Ishikawa (cell line): ENCODE measurements around the gene RBM44.

Source experiments
- CEBPB ChIP-seq: IDR thresholded peaks from 2 replicates; pipeline ENCODE4 v1.6.1; 2012
- EGR1 ChIP-seq: IDR thresholded peaks from 2 replicates; pipeline ENCODE4 v1.6.1; 2012
- EP300 ChIP-seq: IDR thresholded peaks from 2 replicates; pipeline ENCODE4 v1.6.1; 2012; ENCODE audit warnings: borderline replicate concordance
- FOXM1 ChIP-seq: IDR thresholded peaks from 2 replicates; pipeline ENCODE4 v1.6.1; 2012; ENCODE audit warnings: low read depth, borderline replicate concordance
- NFIC ChIP-seq: IDR thresholded peaks from 2 replicates; pipeline ENCODE4 v1.6.1; 2012
- RAD21 ChIP-seq: IDR thresholded peaks from 2 replicates; pipeline ENCODE4 v1.6.1; 2012; ENCODE audit warnings: low read depth
- TAF1 ChIP-seq: IDR thresholded peaks from 2 replicates; pipeline ENCODE4 v1.6.1; 2012; ENCODE audit warnings: low read depth, mild to moderate bottlenecking
- YY1 ChIP-seq: IDR thresholded peaks from 2 replicates; pipeline ENCODE4 v1.6.1; 2012; ENCODE audit warnings: low read depth
- ZBTB7A ChIP-seq: IDR thresholded peaks from 2 replicates; pipeline ENCODE4 v1.6.1; 2012; ENCODE audit warnings: low read depth
- TF ChIP-seq, protein P1 (sequence below): IDR thresholded peaks from 2 replicates; pipeline ENCODE4 v1.6.1; 2012
- TF ChIP-seq, protein P2 (sequence below): IDR thresholded peaks from 2 replicates; pipeline ENCODE4 v1.6.1; 2012; ENCODE audit warnings: low read depth, mild to moderate bottlenecking

DNA sequence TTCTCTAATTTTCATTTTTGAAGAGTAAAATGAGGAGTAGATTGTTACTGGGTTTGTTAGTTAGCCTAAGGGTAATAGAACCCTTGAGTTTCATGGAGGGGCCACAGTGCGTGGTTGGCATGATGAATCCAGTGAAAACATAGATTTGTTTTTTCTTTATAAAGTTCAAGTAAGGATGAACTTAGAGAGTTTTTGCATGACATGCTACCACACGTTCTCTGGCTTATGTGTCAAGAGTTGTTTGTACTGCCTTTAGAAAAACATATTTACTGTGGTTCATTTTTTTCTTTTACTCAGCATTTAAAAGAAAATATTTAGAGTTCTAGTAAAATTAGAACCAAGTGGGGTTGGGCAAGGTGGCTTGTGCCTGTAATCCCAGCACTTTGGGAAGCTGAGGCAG, 21.8 kb downstream of the RBM44 start:
- TF ChIP-seq, protein P1, sequence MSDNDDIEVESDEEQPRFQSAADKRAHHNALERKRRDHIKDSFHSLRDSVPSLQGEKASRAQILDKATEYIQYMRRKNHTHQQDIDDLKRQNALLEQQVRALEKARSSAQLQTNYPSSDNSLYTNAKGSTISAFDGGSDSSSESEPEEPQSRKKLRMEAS = no peak
- TF ChIP-seq EGR1 (no peak), FOXM1 (no peak), CEBPB (no peak), ZBTB7A (no peak), EP300 (no peak), RAD21 (no peak), TAF1 (no peak), YY1 (no peak), NFIC (no peak)
- TF ChIP-seq, protein P2, sequence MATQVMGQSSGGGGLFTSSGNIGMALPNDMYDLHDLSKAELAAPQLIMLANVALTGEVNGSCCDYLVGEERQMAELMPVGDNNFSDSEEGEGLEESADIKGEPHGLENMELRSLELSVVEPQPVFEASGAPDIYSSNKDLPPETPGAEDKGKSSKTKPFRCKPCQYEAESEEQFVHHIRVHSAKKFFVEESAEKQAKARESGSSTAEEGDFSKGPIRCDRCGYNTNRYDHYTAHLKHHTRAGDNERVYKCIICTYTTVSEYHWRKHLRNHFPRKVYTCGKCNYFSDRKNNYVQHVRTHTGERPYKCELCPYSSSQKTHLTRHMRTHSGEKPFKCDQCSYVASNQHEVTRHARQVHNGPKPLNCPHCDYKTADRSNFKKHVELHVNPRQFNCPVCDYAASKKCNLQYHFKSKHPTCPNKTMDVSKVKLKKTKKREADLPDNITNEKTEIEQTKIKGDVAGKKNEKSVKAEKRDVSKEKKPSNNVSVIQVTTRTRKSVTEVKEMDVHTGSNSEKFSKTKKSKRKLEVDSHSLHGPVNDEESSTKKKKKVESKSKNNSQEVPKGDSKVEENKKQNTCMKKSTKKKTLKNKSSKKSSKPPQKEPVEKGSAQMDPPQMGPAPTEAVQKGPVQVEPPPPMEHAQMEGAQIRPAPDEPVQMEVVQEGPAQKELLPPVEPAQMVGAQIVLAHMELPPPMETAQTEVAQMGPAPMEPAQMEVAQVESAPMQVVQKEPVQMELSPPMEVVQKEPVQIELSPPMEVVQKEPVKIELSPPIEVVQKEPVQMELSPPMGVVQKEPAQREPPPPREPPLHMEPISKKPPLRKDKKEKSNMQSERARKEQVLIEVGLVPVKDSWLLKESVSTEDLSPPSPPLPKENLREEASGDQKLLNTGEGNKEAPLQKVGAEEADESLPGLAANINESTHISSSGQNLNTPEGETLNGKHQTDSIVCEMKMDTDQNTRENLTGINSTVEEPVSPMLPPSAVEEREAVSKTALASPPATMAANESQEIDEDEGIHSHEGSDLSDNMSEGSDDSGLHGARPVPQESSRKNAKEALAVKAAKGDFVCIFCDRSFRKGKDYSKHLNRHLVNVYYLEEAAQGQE = no peak
